T-helper 1 cell (primary cell): Measurements from ENCODE around the gene PIK3CD.
"Not testable (repeated sequence)": the region's sequence is repeated elsewhere in the genome, so short reads cannot be mapped to it uniquely, and the experiment has no call there.

Experiments
- DNase-seq, 5 donors: peaks; one replicate each; pipeline ENCODE4 v3.0.0-alpha.2; 2012 to 2020

The PIK3CD gene

DNA sequence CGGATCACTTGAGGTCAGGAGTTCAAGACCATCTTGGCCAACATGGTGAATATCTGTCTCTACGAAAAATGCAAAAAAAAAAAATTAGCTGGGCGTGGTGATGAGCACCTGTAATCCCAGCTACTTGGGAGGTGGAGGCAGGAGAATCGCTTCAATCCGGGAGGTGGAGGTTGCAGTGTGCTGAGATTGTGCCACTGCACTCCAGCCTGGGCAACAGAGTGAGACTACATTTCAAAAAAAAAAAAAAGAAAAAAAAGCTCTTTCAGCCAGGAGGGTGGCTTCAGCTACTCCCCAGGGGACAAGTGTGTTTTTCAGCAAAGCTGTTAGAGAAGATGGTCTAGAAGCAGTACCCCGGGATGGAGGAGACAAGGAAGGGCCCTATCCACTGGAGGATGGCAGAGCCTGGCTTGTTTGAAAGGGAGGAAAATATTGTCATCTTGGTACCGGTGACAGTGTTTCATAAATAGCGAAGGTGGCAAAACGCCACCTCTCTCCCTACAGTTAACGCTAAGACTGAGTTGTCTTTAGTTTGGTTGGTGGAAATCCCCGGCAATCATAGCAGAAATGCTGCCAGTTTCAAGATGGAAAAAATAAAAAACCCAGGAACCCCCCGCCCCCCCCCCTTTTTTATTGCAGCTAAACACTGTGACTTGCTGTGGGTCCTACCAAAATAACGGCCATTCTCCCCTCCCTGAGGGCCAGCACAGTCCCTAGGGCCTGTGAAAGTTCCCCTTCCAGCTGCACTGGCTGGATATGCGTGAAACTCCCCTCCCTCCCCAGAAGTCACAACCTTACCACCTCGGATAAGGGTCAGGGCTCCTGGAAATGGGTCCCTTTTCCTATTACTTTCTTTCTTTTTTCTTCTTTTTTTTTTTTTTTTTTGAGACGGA, 3.5 kb downstream of the PIK3CD start:
- DNase-seq = peak in 3 of 5 donors; percentile 29 to 72 (median 38)

DNA sequence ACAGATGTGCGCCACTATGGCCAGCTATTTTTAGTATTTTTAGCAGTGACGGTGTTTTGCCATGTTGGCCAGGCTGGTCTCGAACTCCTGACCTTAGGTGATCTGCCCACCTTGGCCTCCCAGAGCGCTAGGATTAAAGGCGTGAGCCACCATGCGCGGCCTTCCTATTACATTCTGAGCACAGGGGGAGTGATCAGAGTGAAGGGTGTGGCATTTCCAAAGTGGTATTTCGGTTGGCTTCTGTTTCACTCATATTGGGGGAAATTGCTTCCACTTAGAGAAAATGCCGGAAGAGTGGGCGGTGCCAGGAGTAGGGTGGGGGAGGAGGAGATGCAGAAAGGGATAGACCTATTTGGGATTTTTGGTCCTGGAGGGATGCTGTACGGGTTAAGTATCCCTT, 4.3 kb downstream of the PIK3CD start:
- no peak for DNase-seq

DNA sequence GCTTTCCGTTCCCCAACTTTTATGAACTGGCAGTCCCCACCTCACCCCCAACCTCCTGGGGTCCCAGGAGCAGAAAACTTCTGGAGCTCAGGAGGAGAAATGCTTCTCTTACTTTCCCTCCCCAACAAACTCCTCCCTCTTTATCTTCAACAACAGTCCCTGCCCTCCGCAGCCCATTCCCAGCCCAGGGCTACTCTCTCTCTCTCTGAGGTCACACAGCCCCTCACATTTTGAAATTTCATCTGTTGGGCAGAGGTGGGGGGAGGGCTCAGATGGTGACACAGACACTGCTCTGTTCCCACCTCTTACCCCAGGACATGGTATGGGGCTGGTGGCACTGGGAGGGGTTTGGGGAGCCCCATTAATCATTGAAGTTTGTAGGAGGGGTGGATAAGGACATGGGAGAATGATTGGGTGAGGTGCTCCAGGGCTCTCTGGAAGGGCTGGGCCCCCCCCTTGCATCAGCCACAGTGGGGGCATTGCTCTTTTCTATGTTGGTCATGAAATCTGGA, 6.0 kb downstream of the PIK3CD start:
- DNase-seq = no peak

DNA sequence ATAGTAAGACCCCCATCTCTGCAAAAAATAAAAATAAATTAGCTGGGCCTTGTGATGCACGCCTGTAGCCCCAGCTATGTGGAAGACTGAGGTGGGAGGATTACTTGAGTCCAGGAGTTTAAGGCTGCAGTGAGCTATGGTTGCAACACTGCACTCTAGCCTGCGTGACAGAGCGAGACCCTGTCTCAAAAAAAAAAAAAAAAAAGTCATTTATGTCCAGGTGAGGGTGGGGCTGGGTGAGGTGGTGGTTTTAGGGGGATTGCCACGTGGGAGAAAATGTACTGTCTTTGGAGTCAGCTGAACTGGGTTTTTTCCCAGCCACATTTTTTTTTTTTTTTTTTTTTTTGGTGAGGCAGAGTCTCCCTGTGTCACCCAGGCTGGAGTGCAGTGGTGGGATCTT, 6.7 kb downstream of the PIK3CD start:
- no peak for DNase-seq

DNA sequence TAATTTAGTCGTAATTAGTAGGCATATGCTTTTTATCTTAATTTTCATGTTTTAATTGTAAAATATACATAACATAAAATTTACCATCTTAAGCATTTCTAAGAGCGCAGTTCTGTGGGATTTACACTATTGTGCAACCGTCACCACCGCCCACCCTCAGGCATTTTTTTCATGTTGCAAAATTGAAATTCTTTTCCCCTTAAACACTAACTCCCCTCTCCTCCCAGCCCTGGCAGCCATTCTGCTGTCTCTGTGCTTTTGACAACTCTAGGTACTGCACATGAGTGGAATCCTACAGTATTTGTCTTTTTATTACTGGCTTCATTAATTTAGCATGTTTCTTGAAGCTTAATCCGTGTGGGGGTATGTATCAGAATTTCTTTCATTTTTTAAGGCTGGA, 7.8 kb downstream of the PIK3CD start:
- no peak for DNase-seq

DNA sequence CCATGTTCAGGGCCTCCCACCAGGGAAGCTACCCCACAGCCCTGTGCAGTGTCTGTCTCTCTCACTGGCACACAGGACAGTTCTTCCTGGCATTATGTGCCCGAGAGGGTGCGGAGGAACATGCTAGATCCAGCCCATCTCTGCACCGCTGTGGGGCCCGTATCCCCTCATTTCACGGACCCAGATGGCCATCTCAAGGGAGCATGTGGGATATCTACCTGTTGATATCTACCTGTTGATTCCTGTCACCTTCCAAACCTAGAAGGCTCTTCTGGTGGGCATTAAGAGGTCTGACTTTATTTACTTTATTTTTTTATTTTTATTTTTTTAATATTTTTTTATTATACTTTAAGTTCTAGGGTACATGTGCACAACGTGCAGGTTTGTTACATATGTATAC, 11.7 kb downstream of the PIK3CD start:
- no peak for DNase-seq

DNA sequence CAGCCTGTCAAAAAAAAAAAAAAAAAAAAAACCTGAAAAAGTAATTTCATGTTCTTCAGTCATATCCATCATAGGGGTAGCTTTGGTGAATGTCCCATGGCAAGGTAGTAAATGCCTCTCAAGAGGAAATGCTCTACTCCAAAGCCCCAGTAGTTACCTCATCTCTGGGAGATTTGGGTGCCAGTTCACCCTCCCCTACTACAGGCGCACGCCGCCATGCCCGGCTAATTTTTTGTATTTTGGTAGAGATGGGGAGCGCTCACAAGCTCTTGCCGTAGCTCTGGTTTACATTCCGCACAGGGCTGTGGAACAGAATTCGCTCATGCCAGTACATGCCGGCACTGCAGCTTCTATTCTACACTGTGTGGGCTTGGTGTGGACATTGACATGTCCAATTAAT, 13.7 kb downstream of the PIK3CD start:
- no peak for DNase-seq

DNA sequence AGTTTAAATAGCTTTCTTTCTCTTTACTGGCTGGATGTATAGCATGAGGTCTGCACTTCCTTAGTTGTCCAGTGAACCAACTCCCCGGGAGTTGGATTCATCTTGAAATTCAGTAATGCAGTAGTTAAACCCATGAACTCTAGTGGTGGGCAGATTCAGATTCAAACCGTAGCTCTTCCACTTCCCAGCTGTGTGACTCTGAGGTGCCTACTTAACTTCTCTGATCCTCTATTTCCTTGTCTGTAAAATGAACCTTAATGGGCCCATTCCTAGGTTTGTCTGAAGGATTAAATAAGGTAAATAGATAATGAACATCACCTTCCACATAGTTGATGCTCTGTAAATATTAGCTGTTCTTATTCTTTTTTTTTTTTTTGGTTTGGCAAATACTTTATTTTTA, 16.5 kb downstream of the PIK3CD start:
- no peak for DNase-seq

DNA sequence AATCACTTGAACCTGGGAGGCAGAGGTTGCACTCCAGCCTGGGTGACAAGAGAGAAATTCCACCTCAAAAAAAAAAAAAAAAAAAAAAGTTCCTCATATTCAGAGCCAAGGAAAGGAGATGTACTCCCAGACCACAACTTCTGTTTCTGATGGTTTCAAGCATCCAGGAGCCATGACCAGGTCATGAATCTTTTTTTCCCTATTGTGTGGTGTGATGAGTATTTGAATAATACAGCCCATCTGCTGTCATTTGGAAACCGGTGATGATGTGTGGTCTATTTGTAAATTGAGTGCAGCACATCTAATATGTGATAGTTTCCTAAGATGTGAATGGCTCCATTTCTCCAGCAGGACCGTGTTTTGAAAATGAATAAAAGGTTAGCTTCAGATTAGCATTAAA, 18.6 kb downstream of the PIK3CD start:
- DNase-seq = no peak

DNA sequence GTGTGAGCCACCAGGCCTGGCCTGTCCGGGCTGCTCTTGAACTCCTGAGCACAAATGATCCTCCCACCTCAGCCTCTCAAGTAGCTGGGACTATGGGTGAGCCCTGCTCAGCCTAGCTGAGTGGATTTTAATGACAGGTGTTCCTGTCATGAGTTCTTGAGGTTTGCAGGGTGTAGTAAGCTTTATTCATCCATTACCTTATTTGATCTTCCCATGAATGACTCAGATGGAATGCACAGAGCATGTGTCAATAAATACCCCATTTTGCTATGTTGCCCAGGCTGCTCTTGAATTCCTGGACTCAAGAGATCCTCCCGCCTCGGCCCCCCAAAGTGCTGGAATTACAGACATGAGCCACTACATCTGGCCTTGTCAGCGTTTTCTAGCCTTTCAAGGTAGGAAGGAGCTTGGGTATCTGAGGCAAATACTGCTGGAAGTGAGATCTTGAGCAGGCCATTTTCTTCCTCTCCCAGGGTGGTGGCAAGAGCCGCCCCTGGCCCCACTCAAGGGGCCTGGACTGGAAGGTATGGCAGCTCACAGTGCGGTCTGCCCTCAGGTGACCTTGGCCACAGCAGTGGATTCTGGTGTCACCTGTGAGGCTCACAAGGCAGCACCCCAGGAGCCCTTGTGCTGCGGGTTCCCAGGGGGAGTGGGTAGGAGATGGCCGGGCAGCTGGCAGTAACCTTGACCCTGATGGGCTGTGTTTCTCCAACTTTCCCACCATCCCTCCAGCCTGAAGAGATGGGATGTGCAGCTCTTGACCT, 20.0 kb downstream of the PIK3CD start:
- DNase-seq = no peak

DNA sequence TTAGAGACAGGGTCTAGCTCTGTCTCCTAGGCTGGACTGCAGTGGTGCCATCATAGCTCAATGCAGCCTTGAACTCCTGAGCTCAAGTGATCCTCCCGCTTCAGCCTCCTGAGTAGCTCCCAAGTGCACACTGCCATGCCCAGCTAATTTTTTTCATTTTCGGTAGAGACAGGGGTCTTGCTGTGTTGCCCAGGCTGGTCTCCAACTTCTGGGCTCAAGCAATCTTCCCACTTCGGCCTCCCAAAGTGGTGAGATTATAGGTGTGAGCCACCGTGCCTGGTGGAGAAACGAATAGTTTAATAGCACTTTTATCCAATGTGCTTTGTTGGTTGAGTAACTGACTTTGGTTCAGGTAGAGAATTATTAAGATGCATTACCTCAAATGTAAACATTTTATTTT, 20.9 kb downstream of the PIK3CD start:
- DNase-seq = no peak

DNA sequence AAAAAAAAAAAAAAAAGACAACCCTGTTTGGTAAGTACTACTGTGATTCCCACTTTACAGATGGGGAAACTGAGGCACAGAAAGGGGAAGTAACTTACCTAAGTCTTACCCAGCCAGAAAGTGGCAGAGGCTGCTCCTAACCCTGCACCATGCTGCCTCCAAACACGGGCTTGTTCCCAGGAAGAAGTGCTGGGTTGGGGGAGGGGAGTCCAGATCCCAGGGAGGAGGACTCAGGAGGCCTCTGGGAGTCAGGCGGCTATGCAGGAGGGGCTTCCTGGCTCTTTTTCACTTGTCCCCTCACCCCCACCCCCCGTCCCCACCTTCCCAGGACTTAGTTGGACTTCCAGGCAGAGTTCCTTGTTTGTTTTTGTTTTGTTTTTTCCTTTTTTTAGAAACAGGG, 23.9 kb downstream of the PIK3CD start:
- no peak for DNase-seq

DNA sequence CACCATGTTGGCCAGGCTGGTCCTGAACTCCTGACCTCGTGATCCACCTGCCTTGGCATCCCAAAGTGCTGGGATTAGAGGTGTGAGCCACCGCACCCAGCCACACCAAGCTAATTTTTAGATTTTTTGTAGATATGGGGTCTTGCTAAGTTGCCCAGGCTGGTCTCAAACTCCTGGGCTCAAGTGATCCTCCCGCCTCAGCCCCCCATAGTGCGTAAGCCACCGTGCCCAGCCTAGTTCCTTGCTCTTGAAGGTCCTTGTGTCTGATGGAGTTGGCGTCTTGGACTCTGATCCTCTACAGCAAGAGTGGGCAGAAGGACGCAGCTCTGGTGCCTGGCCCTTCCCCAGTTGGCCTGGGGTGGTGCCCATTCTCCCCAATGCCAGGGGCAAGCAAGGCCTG, 24.6 kb downstream of the PIK3CD start:
- not testable (repeated sequence) for DNase-seq

DNA sequence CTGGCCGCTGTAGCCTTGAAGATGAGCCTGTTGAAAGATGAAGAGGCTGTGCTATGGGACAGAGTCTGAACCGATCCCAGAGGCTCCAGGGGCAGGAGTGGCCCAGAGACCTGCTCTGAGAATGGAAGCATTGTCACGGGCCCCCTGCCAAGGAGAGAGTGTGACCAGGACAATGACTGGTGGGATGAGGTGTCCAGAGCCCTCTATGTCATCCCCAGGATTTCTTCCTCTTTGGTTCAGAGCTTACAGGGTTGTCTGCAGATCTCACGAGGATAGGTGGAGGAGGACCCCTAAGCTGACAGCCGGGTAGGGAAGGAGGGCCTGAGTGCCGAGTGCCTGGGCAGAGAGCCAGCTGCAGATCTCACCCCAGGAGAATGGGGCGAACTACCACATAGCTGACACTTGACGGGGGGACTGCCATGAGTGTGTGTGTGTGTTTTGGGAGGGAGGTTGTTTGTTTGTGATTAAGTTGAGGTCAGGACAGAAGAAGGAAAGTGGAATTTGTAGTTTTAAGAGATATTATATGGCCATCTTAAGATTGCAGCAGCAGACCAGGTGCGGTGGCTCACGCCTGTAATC, 25.4 kb downstream of the PIK3CD start:
- DNase-seq = no peak

DNA sequence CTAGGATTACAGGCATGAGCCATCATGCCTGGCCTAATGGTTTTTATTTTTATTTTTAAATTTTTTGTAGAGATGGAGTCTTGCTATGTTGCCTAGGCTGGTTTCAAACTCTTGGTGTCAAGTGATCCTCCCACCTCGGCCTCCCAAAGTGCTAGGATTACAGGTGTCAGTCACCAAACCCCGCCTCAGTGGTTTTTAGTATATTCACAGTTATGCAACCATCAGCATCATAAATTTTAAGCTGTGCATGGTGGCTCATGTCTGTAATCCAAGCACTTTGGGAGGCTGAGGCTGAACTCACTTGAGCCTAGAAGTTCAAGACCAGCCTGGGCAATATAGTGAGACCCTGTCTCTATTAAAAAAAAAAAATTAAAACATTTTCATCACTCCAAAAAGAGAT, 28.6 kb downstream of the PIK3CD start:
- DNase-seq = no peak

DNA sequence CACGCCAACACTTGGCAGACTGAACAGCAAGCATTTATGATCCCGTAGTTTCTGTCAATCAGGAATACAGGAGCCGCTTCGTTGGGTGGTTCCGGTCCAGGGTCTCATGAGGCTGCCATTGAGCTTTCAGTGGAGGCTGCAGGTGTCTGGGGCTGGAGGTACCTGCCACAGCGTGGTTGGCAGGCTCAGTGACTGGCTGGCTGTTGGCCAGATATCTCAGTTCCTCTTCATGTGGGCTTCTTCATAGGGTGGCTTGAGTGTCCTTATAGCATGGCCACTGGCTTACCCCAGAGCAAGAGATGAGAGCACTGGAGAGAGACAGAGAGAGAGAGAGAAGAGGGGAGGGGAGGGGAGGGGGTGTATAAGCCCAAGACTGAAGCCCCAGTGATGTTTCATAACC, 29.3 kb downstream of the PIK3CD start:
- no peak for DNase-seq

DNA sequence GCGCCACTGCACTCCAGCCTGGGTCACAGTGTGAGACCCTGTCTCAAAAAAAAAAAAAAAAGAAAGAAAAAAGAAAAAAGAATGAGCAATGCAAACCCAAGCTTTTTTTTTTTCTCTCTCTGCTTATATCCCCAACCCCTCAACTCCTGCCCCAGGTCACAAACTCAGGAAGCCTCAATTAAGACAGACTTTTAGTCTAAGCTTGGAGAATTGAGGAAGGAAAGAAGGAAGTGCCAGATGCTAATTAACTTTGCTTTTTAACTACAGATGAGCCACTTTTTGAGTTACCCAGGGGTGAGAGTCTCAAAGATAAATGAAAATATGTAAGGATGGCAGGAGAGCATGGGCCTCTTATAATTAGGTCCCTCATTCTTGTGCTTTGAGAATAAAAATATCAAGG, 33.3 kb downstream of the PIK3CD start:
- no peak for DNase-seq

DNA sequence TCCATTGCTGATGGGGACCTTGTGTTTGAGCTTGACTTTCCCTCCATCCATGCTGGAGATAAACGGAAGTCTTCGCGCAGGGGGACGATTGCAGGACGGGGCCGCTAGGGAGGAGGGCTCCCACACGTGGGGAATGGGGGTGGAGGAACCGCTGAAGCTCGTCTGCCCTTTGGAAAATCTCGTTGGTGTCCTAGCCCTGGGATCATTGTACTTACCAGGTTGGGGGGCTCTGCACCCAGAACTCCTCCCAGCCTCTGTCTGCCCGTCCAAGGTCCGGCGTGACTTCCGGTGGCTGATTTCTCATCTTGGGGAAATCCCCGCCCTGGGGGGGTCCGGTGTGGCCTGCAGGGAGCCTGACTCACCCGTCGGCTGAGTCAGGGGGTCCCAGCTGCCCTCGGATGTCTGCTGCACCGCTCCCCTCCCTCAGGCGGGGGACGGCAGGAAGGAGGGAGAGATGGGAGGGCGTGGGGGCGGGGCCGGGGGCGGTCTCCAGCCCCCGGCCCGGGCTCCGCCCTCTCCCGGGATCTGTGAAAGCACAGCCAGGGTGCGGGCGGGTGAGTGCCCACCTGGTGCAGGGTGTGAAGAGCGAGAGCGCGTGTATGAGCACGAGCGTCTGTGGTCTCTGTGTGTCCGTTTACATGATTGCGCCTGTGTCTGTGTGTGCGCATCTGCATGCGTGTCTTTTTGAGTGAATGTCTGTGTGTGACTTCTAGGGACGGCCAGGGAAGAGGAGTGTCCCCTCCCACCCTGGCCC, 35.8 kb downstream of the PIK3CD start:
- DNase-seq = peak; percentile 25 to 65 (median 48)

DNA sequence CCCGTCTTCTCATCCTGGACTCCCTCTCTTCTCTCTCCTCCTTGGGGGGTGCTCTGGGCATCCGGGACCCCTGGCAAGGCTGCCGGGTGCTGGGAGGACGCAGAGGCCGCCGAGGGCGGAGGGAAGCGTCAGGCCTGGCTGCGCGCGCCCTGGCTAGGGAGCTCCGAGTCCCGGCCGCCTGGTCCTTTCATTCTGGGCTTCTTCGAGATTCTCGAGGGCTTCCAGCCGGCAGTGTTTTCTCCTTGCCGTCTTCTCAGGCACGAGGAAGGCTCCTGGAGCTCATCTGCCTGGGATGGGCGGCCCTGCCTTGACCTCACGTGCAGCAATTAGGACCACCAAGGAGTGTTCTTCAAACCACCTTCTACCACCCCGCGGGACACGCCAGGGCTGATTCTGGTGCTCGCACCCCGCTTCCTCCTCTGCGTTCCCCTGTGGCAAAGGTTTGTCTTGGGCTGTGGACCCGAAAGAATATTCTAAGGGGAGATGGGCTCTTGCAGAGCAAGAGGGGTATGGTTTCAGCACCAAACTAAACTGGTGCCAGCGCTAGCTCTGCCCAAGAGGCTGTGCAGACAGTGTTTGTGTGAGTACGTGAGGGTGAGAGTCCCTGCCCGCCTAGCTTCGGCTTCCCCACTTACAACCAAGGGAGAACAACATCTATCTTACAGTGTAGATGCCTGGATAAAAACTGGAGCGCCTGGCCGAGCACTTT, 36.5 kb downstream of the PIK3CD start:
- DNase-seq = no peak

DNA sequence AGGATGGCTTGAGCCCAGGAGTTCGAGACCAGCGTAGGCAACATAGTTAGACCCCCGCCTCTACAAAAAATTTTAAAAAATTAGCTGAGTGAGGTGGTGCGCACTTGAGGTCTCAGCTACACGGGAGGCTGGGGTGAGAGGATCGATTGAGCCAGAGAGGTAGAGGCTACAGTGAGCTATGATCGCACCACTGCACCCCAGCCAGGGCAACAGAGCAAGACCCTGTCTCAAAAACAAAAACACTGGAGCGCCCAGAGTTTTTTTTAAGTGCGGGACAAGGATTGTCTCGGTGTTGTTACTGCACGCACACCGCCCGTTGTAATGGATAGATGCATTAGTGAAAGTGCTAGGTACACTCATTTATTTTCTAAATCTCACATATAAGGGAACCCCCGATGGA, 37.1 kb downstream of the PIK3CD start:
- DNase-seq = no peak

DNA sequence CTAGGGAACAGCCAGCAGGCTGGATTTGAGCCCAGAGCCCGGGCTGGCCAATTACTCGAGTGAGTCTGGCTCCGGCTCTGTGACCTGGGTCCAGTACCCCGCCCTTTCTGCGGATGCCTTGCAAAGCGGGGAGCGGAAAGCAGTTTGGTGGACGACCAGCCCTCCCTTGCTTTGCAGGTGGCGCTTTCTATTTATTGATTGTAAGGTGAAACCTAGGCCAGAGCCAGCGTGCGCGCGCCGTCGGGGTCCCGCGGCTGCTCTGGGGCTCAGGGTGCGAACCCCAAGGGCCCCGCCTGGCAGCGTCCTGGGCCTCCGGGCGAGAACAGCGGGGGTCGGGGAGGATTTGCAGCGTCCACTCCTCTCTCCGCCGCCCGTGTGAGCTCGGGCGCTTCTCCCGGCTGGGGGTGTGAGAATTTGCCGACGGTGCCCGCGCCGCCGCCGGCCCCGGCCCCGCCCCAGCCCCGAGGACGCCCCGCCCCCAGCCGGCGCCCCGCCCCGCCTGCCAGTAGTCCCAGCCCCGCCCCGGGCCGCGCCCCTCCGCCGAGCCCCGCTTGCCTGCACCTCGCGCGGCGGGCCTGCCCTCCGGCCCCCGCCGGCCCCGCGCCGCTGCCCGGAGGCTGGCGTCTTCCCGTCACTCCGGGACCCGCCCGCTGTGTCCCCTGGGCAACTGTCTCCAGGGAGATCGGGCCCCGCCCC, 37.6 kb downstream of the PIK3CD start:
- DNase-seq = peak; percentile 67 to 86 (median 78)
